Right lobe of liver (tissue), 4 donors: ENCODE data around the gene KRTCAP2.

Source experiments
- CTCF ChIP-seq, 4 donors: fragments of 200-600 bp in 3 of 4; fragments of 450-650 bp in 1 of 4; IDR thresholded peaks; one replicate each; pipeline versions ENCODE4 v1.5.1 to v1.8.0; 2016 to 2022; ENCODE audit warnings: antibody characterized with exemption in 4 of 4, mild to moderate bottlenecking in 2 of 4
- POLR2A ChIP-seq: fragments of 450-650 bp; IDR thresholded peaks from one replicate; pipeline ENCODE4 v1.6.1; 2017; ENCODE audit warnings: antibody characterized with exemption, mild to moderate bottlenecking
- donor health status: DM: no; HTN: no; CAD: no.
- donor health status: DM: no; HTN: no; CAD: no.
- donor health status: DM: no; HTN: yes; CAD: no.

GRCh38 chr1:155131856-155132255 lies 41.2 kb downstream of the KRTCAP2 start:
- no peak for TF ChIP-seq CTCF (IDR thresholded peaks at IDR 0.05)
- no peak for TF ChIP-seq POLR2A
